HG03159 (cell line): ENCODE measurements around the gene LMO2.
A peak's percentile ranks its signal among the peaks of the same experiment; 100 is the strongest.
"Not testable (repeated sequence)": the region's sequence is repeated elsewhere in the genome, so short reads cannot be mapped to it uniquely, and the experiment has no call there.

Experiments
- ATAC-seq: cut with Tn5 transposase; IDR thresholded peaks from one replicate; pipeline ENCODE4 v1.9.1; 2021; ENCODE audit warnings: mild to moderate bottlenecking, moderate library complexity; ENCODE audit not compliant: unreplicated experiment

LMO2 gene

DNA sequence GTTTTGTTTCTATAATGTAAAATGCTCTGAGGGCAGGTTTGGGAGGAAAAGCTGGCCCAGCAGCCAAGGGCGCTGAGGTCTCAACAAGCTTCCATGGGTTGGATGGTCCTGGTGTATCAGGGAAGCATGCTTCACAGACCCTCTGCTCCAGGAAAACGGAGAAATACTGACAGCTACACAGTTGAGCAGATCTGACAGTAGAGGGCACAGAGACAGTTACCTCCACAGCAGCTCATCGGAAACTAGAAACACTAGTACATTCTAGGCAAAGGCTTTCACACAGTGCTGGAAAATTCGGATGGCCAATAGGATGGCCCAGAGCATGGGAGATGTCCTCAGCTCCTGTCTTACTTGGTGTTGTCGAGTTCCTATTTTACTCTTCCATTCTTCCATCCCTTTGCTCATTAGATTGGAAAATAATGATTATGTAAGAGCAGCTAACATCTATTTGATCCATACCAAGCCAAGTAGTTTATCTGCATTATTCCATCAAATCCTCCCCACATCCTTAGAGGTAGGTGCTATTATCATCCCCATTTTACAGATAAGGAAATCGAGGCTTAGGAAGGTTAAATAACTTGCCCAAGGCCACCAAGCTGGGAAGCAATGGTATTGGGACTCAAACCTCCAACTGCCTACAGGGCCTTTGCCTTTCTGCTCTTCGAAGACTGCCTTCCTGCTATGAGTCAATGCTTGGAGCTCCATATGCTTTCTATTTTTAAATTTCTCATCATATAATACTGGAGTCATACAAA, 28.3 kb downstream of the LMO2 start:
- ATAC-seq: no peak

DNA sequence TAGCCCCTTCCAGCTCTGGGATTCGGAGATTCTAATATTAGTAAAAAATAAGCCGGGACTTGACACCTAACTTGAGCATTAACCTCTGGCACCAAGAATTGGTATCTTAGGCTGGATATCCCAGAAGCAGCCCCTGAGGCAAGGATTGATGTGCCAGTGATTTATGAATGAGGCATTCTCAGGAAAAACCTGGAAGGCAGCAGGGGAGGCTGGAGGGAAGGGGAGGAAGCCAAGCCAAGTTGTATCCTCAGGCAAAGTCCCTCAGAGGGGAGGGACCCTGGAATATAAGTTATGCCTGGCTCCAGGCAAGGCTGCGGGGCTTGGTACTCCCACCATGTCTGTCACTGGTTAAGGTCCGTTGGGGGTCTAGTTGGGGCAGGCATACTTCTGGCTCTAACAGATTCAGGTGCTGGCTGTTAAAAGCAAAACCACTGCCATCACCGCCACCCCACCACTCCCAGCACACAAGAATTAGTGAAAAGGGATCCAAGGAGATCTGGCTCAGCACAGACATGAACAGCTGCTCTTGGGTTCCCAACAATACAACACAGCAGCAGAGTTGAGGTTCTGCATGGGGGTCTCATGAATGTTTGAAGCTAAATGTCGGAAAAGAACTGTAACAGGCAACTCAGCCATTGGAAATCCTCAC, 29.8 kb downstream of the LMO2 start:
- ATAC-seq: no peak

GRCh38 chr11:33861386-33861785, 30.5 kb downstream of the LMO2 start:
- ATAC-seq: no peak

- ATAC-seq: no peak
Measured at GRCh38 chr11:33860926-33861325, 30.9 kb downstream of the LMO2 start.

- no peak for ATAC-seq
Measured at GRCh38 chr11:33859306-33859705, 32.6 kb downstream of the LMO2 start.

DNA sequence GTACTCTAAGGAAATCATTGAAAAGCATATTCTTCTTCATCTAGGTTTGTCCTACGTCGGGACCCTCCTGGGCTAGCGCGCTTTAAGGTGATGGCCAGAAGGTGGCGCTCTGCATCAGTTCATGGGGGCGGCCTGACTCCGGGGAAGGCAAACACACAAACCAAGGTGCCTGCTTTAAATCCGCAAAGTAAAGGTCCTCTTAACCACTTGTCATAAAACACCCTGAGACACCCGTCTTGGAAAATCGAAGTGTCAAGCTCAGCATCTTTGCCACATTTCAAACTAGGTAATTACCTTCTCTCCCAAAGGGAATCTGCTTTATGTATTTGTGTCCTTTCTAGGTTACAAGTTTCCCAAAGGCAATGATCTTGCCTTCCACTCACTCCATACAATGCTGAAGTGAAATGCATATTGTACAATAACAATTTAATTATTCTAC, 33.9 kb downstream of the LMO2 start:
- ATAC-seq: no peak

GRCh38 chr11:33855500-33855899, 36.4 kb downstream of the LMO2 start:
- no peak for ATAC-seq

- ATAC-seq: no peak
Measured at GRCh38 chr11:33848717-33849390, 43.0 kb downstream of the LMO2 start.

GRCh38 chr11:33847251-33847650, 44.6 kb downstream of the LMO2 start:
- no peak for ATAC-seq

DNA sequence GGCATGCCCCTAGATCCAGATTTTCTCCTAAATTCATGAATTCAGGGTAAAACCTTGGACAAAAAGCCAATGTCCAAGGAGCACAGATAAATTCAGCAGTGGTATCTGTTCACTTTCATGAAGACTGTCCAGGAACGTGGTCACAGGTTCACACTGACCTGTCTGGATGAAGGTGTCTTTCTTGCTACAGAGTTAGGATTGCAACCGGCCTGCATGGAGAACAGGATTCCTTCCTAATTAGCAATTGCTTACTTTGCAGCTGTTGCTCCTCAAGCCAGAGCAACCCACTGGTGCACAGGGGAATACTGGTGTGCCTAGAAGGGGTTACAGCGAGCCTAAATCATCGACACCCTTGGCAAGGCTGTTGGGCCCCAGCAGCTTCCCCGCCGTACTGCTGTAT, 47.6 kb downstream of the LMO2 start:
- no peak for ATAC-seq

GRCh38 chr11:33843018-33843417, 48.9 kb downstream of the LMO2 start:
- ATAC-seq: no peak

DNA sequence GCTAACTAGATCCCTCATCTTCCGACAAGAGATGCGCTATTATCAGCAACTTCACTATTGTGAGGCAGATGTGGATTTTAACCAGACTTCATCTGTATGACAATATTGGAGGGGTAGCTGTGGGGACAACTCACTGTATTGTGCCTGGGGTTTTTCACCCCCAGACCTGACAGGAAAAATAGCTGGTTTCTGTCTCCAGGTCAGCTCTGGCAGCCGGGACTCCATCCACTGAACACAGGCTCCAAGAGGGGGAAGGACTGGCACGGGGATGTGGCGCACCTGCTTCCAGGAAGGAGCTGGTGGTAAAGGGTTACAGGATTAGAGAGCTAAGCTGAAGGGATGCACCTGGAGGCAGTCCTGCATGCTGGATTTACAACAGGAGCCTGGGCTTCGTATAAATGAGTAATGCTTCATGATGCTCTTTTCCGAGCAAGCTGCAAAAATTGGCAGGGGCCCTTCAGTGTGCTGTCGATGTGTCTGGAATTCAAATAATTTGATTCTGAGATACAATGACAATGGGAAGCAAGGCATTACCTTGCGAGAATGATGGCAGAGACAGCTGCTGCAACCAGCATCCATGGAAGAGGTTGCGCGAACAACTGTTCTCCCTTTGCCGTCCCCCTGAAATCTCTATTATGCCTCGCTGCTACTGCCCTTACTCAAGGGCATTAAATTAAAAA, 49.5 kb downstream of the LMO2 start:
- no peak for ATAC-seq

- not testable (repeated sequence) for ATAC-seq
Measured at GRCh38 chr11:33838234-33838633, 53.6 kb downstream of the LMO2 start.

GRCh38 chr11:33837334-33837733, 54.5 kb downstream of the LMO2 start:
- ATAC-seq: not testable (repeated sequence)

DNA sequence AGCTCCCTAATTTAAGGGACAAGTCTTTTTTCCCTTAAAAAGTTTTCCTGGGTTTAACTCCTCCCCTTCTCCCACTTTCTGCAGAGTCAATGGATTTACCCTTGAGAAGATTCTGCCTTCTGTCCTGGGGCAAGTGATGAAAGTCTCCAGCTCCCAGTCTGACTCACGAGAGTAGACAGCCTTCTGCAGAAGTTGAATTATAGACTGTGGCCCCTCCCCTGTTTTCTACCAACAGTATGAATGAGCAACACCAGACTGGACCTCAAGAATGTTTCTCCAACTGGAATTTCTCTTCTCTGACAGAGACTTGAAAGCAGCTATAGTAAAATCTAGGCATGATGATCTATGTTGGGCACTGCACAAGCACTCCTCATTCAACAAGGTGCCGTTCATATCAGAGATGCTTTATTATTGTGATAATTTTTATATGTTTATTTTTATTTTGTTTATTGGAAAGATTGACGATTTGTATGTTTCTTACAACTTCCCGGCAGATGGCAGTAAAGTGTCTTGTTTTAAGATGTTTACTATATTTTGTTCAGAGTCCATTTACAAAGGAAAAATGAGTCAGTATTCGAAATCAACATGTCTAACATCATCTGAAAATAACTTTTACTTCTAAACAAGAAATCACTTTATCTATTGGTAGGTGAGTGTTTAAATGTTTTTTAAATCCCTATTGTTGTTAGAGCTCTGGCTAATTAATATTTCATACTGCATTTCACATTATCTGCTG, 56.6 kb downstream of the LMO2 start:
- ATAC-seq: no peak

GRCh38 chr11:33832676-33833075, 59.2 kb downstream of the LMO2 start:
- ATAC-seq: no peak

DNA sequence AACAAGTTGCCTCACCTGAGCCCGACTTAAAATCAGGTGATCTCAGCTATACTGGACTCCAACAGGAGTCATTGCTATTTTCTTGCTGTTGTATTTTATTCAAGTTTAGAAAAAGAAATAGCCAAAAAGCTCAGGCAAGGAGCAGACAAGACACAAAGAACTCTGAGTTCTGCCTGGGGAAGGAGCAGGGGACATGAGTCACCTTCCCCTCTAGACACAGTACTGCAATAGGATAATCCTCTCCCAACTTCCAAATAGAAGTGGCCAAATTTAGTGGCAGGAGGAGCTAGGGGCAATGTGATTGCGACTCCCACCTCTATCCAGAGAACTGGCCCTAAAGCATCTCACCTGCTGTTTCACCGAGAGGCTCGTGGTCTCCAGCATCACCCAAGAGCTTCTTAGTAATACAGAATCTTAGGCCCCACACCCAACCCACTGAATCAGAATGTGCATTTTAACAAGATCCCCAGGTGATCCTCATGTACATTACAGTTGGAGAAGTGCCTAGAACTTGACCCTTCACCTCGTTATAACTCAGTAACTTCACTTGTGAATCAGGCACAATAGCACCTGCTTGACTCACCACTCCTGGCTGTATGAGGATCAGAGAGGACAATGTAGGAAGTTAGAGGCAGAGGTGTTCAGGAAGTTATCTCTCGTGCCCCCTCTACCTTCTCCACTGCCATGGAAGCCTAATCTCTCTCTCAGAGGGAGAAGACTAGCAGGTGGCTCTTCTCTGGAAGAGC, 60.8 kb downstream of the LMO2 start:
- ATAC-seq: no peak

- peak; percentile 78 for ATAC-seq
Measured at GRCh38 chr11:33829430-33830141, 62.3 kb downstream of the LMO2 start.
